GM10266 (cell line): Measurements from ENCODE around the gene POLR3E.
"Not testable (repeated sequence)": the region's sequence is repeated elsewhere in the genome, so short reads cannot be mapped to it uniquely, and the experiment has no call there.

Source experiments
- DNase-seq: peaks from one replicate; pipeline ENCODE4 v3.0.0; 2012; ENCODE audit errors: extremely low spot score
- CTCF ChIP-seq: IDR thresholded peaks from 2 replicates; pipeline ENCODE4 v1.5.1; 2012; ENCODE audit warnings: mild to moderate bottlenecking, low read depth; ENCODE audit not compliant: control insufficient read depth, insufficient read depth; ENCODE audit errors: missing control alignments

Gene POLR3E

DNA sequence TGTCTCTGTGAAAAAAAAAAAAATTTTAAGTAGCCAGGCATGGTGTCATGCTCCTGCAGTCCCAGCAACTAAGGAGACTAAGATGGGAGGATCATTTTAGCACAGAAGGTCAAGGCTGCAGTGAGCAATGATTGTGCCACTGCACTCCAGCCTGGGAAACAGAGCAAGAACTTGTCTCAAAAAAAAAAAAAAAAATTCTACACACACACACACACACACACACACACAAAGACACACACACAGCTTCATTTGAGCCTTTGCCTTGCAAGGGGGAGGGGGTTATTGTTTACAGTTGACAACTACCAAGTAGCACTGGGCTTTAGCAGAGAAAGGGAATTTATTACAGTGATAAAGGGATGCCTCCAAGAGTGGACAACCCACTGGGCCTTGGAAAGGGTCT, 4.9 kb upstream of the POLR3E start:
- no peak for TF ChIP-seq CTCF

GRCh38 chr16:22293137-22294106, 3.8 kb upstream of the POLR3E start:
- DNase-seq = no peak
- no peak for TF ChIP-seq CTCF

More for the DNA sequence above, 4.9 kb upstream of the POLR3E start:
- no peak for DNase-seq

GRCh38 chr16:22296225-22297113, 740 bp upstream of the POLR3E start:
- no peak for DNase-seq
- no peak for TF ChIP-seq CTCF

DNA sequence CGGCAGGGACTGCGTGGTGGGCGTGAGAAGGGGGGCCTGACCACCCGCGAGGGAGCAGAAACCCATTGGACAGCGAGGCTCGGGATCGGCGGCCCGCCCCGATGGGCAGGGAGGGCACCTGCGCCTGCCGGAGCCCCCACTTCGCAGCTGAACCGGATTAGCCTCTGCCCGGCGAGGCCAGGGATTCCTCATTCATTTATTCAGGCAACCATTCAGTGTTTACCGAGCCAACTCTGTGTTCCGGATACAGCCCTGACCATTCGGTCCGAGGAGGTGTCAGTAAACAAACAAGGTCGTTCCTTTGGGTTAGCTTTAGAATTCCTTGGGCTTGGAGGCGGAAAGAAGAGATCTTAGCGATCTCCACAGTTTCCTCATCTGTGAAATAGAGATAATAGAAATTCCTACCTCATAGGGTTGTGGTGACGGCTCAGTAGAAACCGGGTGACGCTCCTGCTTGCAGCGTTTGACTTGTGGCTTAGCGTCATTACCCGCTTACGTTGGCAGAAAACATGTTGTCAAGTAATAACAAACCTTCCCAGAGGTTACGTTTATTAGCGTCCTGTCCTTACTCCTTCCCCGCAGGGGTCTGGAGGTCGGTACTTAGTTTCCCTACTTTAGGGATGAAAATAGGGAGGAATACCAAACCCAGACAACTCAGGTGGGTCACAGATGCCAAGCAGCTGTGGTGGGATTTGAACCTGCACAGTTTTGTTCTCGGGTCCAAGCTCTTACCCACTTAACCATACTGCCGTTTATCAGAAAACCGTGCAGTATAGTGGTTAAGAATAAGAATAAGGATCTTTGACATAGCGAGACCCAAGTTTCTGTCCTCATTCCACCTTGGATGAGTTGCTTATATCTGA, 893 bp downstream of the POLR3E start:
- TF ChIP-seq CTCF = no peak
- peak; percentile 77 for DNase-seq

DNA sequence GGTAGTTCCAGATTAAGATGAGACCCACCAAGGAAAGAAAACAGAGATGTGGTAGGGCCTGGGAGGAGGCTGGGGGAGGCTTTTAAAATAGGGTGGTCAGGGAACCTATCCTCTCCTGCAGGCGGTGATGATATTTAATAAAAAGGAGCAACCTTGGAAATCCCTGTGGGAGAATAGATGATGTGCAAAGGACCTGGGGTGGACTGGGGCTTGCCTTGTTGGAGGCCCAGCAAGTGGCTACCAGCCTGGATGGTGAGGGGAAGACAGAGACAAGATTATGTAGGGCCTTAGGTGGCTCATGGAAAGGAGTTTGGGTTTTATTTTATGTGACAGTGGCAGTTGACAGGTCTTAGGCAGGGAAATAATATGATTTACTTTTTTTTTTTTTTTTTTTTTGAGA, 1.8 kb downstream of the POLR3E start:
- no peak for DNase-seq
- no peak for TF ChIP-seq CTCF

- DNase-seq = peak; percentile 55
- TF ChIP-seq CTCF = peak; percentile 61
These were observed 3.3 kb downstream of the POLR3E start for GRCh38 chr16:22300427-22301071.

DNA sequence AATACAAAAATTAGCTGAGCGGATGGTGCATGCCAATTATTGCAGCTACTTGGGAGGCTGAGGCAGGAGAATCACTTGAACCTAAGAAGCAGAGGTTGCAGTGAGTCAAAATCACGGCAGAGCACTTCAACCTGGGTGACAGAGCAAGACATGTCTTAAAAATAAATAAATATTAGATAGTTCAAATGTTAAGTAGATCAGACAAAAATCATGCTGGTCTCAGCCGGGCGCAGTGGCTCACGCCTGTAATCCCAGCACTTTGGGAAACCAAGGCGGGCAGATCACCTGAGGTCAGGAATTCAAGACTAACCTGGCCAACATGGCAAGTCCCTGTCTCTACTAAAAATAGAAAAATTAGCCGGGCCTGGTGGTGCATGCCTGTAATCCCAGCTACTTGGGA, 4.2 kb downstream of the POLR3E start:
- DNase-seq = not testable (repeated sequence)
